SK-N-SH (cell line): ENCODE data around the gene DGKH. TPM values are rescaled to one million over a fixed set of nuclear protein-coding genes. Genes with fewer than 3 reads are reported as not detected.

Experiments
- CTCF ChIA-PET: fragments of 300-600, 350-600 bp; formaldehyde crosslinking; extraction: SDS; loops from one replicate; lab custom pipeline; 2021; lab: Yijun Ruan, JAX
- POLR2A ChIA-PET: fragments of 350-600 bp; sonication (Branson Sonifier 250); formaldehyde crosslinking; extraction: SDS; loops from one replicate; lab custom pipeline; 2020; ENCODE audit warnings: antibody characterized with exemption, inconsistent platforms; lab: Yijun Ruan, JAX
- DNase-seq: peaks from one replicate; pipeline ENCODE4 v3.0.0; 2012
- H2AFZ ChIP-seq: fragments of 200-600 bp; sonication (generic); 2 replicates; pipeline ENCODE4 v1.8.1; 2016; ENCODE audit warnings: antibody characterized with exemption, mild to moderate bottlenecking, low read depth
- H3F3A ChIP-seq: fragments of 200-600 bp; sonication (generic); replicated peaks from 2 replicates; pipeline ENCODE3; 2016; ENCODE audit warnings: antibody characterized with exemption, mild to moderate bottlenecking; ENCODE audit not compliant: insufficient read depth
- H3K27ac ChIP-seq, 2 experiments: fragments of 200-500 bp in 1 of 2; fragments of 200-600 bp in 1 of 2; sonication (Bioruptor generic) in 1 of 2; sonication (generic), shearing (Covaris generic) in 1 of 2; 2 replicates each; pipeline versions ENCODE4 v1.5.1 to v1.6.1; 2014 to 2016; ENCODE audit warnings: low read depth in 2 of 2, inconsistent platforms in 1 of 2, low read length in 1 of 2, mild to moderate bottlenecking in 1 of 2, mixed read lengths in 1 of 2
- H3K27me3 ChIP-seq: fragments of 200-600 bp; sonication (generic), shearing (Covaris generic); 2 replicates; pipeline ENCODE4 v1.6.1; 2016; ENCODE audit warnings: mixed run types; ENCODE audit not compliant: insufficient read depth
- H3K36me3 ChIP-seq, 2 experiments: fragments of 200-500 bp in 1 of 2; fragments of 200-600 bp in 1 of 2; sonication (Bioruptor generic) in 1 of 2; sonication (generic) in 1 of 2; replicated peaks in 1 of 2; 2 replicates each; pipeline versions ENCODE3 to v1.5.1; 2014 to 2016; ENCODE audit warnings: low read length in 1 of 2, mild to moderate bottlenecking in 1 of 2; ENCODE audit not compliant: insufficient read depth in 2 of 2, control insufficient read depth in 1 of 2
- H3K4me1 ChIP-seq, 2 experiments: fragments of 200-500 bp in 1 of 2; fragments of 200-600 bp in 1 of 2; sonication (Bioruptor generic) in 1 of 2; sonication (generic), shearing (Covaris generic) in 1 of 2; 2 replicates each; pipeline versions ENCODE4 v1.5.1 to v1.6.1; 2014 to 2016; ENCODE audit warnings: low read depth in 1 of 2, low read length in 1 of 2, mixed run types in 1 of 2; ENCODE audit not compliant: insufficient read depth in 2 of 2, control insufficient read depth in 1 of 2
- H3K4me2 ChIP-seq: fragments of 200-600 bp; sonication (generic), shearing (Covaris generic); 2 replicates; pipeline ENCODE4 v1.6.1; 2017; ENCODE audit warnings: mixed run types
- H3K4me3 ChIP-seq, 2 experiments: fragments of 200-500 bp in 1 of 2; fragments of 200-600 bp in 1 of 2; sonication (Bioruptor generic) in 1 of 2; sonication (generic), shearing (Covaris generic) in 1 of 2; 2 replicates each; pipeline versions ENCODE4 v1.5.1 to v1.8.1; 2014 to 2016; ENCODE audit warnings: low read depth in 2 of 2, inconsistent platforms in 1 of 2, low read length in 1 of 2, mild to moderate bottlenecking in 1 of 2, mixed read lengths in 1 of 2, moderate library complexity in 1 of 2
- H3K79me2 ChIP-seq: fragments of 200-600 bp; sonication (generic); 2 replicates; pipeline ENCODE4 v1.8.1; 2017; ENCODE audit warnings: mild to moderate bottlenecking; ENCODE audit not compliant: insufficient read depth
- H3K9ac ChIP-seq: fragments of 200-600 bp; sonication (generic); 2 replicates; pipeline ENCODE4 v1.6.1; 2017; ENCODE audit warnings: mixed run types
- H3K9me2 ChIP-seq: fragments of 200-600 bp; sonication (generic); 2 replicates; pipeline ENCODE4 v1.6.1; 2017; ENCODE audit warnings: mixed run types
- H3K9me3 ChIP-seq: fragments of 200-600 bp; sonication (generic); 2 replicates; pipeline ENCODE4 v1.6.1; 2017; ENCODE audit warnings: mixed run types, mild to moderate bottlenecking, moderate library complexity
- H4K20me1 ChIP-seq: fragments of 200-600 bp; sonication (generic); 2 replicates; pipeline ENCODE4 v1.6.1; 2017; ENCODE audit warnings: mild to moderate bottlenecking, mixed run types; ENCODE audit not compliant: insufficient read depth
- ELF1 ChIP-seq: IDR thresholded peaks from 2 replicates; pipeline ENCODE4 v1.4.0; 2012
- EZH2phosphoT487 ChIP-seq: fragments of 200-600 bp; sonication (generic); IDR thresholded peaks from 2 replicates; pipeline ENCODE4 v1.6.1; 2017; ENCODE audit warnings: low read depth, mixed run types, mild to moderate bottlenecking, antibody characterized with exemption, moderate library complexity, borderline replicate concordance
- FOXJ3 ChIP-seq: sonication (generic); formaldehyde crosslinking; IDR thresholded peaks from 2 replicates; pipeline ENCODE4 v1.5.1; 2020; ENCODE audit warnings: mild to moderate bottlenecking, missing genetic modification reagents
- FOXM1 ChIP-seq: IDR thresholded peaks from 2 replicates; pipeline ENCODE4 v1.4.0; 2012; ENCODE audit warnings: low read depth, mild to moderate bottlenecking
- GABPA ChIP-seq: IDR thresholded peaks from 2 replicates; pipeline ENCODE4 v1.4.0; 2012; ENCODE audit warnings: low read depth, mild to moderate bottlenecking
- GATA2 ChIP-seq: sonication (generic); formaldehyde crosslinking; IDR thresholded peaks from 2 replicates; pipeline ENCODE4 v1.5.0; 2020; ENCODE audit warnings: mild to moderate bottlenecking, missing genetic modification reagents
- NFIC ChIP-seq: IDR thresholded peaks from 2 replicates; pipeline ENCODE4 v1.4.0; 2012; ENCODE audit warnings: borderline replicate concordance
- POLR2AphosphoS5 ChIP-seq: IDR thresholded peaks from 2 replicates; pipeline ENCODE4 v1.6.1; 2012; ENCODE audit warnings: low read depth, low read length
- RCOR1 ChIP-seq: fragments of 150-350 bp; IDR thresholded peaks from 2 replicates; pipeline ENCODE4 v1.6.1; 2017; ENCODE audit warnings: antibody characterized with exemption, low read length
- RXRA ChIP-seq: IDR thresholded peaks from 2 replicates; pipeline ENCODE4 v1.4.0; 2012; ENCODE audit warnings: low read depth, mild to moderate bottlenecking, borderline replicate concordance
- SIN3A ChIP-seq: IDR thresholded peaks from 2 replicates; pipeline ENCODE4 v1.6.1; 2012; ENCODE audit warnings: low read depth, mild to moderate bottlenecking, low read length, moderate library complexity, borderline replicate concordance
- SMC3 ChIP-seq: IDR thresholded peaks from 2 replicates; pipeline ENCODE4 v1.6.1; 2012; ENCODE audit warnings: low read depth, low read length, improper control_type of control experiment
- TEAD4 ChIP-seq: IDR thresholded peaks from 2 replicates; pipeline ENCODE4 v1.4.0; 2012; ENCODE audit warnings: mild to moderate bottlenecking, borderline replicate concordance; ENCODE audit not compliant: insufficient read depth
- YY1 ChIP-seq: IDR thresholded peaks from 2 replicates; pipeline ENCODE4 v1.4.0; 2012; ENCODE audit warnings: low read depth, mild to moderate bottlenecking
- WGBS: methylation state at CpG from one replicate; pipeline ENCODE4 v1.1.6; 2017; ENCODE audit warnings: low lambda C conversion rate; 5-methylcytosine and 5-hydroxymethylcytosine counted together
- polyA plus RNA-seq, 3 experiments: library from polyadenylated mRNA; depleted of rRNA; stranded (reverse); fragments of >200 nt; gene quantifications; 2 replicates each; pipeline ENCODE4 v1.2.3, GENCODE V29; 2012
- TF ChIP-seq, protein P1 (sequence below): IDR thresholded peaks from 2 replicates; pipeline ENCODE4 v1.6.1; 2012; ENCODE audit warnings: mild to moderate bottlenecking, low read depth, low read length, moderate library complexity
- TF ChIP-seq, protein P2 (sequence below): IDR thresholded peaks from 2 replicates; pipeline ENCODE4 v1.4.0; 2012; ENCODE audit warnings: low read depth
- TF ChIP-seq, protein P3 (sequence below): IDR thresholded peaks from 2 replicates; pipeline ENCODE4 v1.4.0; 2012; ENCODE audit warnings: low read depth, borderline replicate concordance

Gene DGKH
- polyA plus RNA-seq, 1 of the 3 experiments (the other 2 are of a cell fraction): 2.5 TPM

DNA sequence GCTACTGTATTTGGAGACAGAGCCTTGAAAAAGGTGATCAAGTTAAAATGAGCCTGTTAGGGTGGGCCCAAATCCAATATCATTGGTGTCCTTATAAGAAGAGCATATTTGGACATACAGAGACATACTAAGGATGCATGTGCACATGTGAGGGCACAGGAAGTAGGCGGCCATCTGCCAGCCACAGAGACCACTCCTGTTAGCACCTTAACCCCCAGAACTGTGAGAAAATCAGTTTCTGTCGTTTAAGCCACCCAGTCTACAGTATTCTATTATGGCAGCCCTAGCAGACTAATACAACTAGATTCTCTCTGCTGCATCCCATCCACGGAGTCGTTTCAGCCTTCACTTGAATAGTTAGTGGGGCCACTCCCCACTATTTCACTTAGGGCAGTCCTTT lies 39.4 kb upstream of the DGKH start (continued):
- TF ChIP-seq FOXJ3 (CRISPR knock-in tag): no peak
- no peak for TF ChIP-seq GATA2
- no peak for TF ChIP-seq EZH2phosphoT487

DNA sequence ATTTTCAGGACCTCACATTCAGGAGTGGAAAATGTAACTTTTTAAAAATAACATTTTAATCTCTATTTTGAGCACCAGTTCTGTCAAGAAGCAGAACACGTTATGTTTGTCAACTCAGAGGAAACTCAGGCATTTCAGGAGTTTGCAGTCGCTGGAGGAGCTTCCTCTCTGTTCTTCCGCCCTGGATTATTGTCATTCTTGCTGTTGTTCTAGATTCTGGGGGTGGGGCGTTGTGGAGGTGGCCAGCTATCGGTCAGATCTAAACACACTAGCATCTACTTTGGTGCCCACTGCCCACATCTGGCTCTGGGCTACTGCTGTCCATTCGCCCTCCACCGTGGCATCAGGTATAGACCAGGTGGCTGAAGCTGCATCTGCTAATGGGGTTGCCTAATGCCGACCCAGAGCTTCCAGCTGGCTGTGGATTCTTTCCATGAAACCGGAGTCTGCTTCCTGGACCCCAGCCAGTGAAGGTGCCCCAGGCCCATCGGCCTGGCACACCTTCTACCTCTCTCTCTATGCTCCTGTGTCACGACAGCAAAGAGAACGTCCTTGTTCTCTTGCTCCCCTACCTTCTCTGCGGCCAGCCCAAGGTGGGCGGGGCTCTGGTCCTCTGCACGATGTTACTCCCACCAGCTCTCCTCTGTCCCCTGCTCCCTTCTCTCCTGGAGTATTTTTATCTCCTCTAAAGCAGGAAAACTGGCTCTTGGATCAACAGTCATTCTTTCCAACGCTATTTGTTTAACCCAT lies 36.7 kb upstream of the DGKH start:
- Histone ChIP-seq H2AFZ (no peak overlapping the region), H3K36me3 (no peaks in the 10 kb centered on the region), H3F3A (peaks cover 14% of the 10 kb centered on the region), H3K4me1 (peaks cover 0 to 4% of the 10 kb centered on the region in 2 experiments; a peak in 3 of 4 replicates), H3K79me2 (no peaks in the 10 kb centered on the region), H3K4me2 (no peak overlapping the region), H3K9me3 (no peaks in the 10 kb centered on the region), H3K27me3 (no peaks in the 10 kb centered on the region), H3K4me3 (no peak overlapping the region), H3K9ac (no peak overlapping the region), H3K27ac (no peak overlapping the region), H3K9me2 (no peaks in the 10 kb centered on the region), H4K20me1 (no peaks in the 10 kb centered on the region)
- CTCF ChIA-PET: no interaction called here
- TF ChIP-seq, protein P1, sequence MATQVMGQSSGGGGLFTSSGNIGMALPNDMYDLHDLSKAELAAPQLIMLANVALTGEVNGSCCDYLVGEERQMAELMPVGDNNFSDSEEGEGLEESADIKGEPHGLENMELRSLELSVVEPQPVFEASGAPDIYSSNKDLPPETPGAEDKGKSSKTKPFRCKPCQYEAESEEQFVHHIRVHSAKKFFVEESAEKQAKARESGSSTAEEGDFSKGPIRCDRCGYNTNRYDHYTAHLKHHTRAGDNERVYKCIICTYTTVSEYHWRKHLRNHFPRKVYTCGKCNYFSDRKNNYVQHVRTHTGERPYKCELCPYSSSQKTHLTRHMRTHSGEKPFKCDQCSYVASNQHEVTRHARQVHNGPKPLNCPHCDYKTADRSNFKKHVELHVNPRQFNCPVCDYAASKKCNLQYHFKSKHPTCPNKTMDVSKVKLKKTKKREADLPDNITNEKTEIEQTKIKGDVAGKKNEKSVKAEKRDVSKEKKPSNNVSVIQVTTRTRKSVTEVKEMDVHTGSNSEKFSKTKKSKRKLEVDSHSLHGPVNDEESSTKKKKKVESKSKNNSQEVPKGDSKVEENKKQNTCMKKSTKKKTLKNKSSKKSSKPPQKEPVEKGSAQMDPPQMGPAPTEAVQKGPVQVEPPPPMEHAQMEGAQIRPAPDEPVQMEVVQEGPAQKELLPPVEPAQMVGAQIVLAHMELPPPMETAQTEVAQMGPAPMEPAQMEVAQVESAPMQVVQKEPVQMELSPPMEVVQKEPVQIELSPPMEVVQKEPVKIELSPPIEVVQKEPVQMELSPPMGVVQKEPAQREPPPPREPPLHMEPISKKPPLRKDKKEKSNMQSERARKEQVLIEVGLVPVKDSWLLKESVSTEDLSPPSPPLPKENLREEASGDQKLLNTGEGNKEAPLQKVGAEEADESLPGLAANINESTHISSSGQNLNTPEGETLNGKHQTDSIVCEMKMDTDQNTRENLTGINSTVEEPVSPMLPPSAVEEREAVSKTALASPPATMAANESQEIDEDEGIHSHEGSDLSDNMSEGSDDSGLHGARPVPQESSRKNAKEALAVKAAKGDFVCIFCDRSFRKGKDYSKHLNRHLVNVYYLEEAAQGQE: no peak
- TF ChIP-seq ELF1 (no peak), RCOR1 (no peak), RXRA (no peak), GABPA (no peak), POLR2AphosphoS5 (no peak), SMC3 (no peak)
- TF ChIP-seq, protein P2, sequence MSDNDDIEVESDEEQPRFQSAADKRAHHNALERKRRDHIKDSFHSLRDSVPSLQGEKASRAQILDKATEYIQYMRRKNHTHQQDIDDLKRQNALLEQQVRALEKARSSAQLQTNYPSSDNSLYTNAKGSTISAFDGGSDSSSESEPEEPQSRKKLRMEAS: no peak
- WGBS: 86% methylated on average over 16 of the region's 16 CpGs
- DNase-seq: no peak
- POLR2A ChIA-PET: no interaction called here

DNA sequence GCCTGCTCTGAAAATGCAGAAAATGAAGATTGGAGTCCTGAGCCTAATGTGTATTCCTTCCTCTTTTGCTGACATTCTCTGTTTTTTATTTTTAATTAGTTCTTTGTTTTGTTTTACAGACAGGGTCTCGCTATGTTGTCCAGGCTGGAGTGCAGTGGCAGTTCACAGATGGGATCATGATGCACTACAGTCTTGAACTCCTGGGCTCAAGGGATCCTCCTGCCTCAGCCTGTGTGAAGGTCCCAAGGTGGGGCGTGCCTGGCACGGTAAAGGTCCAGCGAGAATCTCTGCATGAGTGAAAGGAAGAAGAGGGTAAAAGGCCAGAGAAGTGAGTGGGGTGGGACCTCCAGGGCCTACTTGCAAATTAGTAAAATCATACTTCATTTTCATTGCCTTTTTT lies 34.3 kb upstream of the DGKH start:
- H3K9me3 ChIP-seq: no peaks in the 10 kb centered on the region
- H3K9ac ChIP-seq: no peak overlapping the region
- no peaks in the 10 kb centered on the region for H3K79me2 ChIP-seq
- H3K4me3 ChIP-seq: no peak overlapping the region
- ChIA-PET CTCF (no interaction called here), POLR2A (no interaction called here)
- H3F3A ChIP-seq: no peaks in the 10 kb centered on the region
- 90% methylated on average over 4 of the region's 4 CpGs for WGBS
- no peaks in the 10 kb centered on the region for H4K20me1 ChIP-seq
- H3K27me3 ChIP-seq: no peaks in the 10 kb centered on the region
- H3K4me1 ChIP-seq: no peaks in the 10 kb centered on the region; a peak in 1 of 4 replicates
- no peaks in the 10 kb centered on the region; the same call in 1 of the 2 replicates for H3K9me2 ChIP-seq
- H3K36me3 ChIP-seq: no peaks in the 10 kb centered on the region
- no peak for DNase-seq
- no peak overlapping the region for H2AFZ ChIP-seq
- TF ChIP-seq SMC3 (no peak), SIN3A (no peak), YY1 (no peak), NFIC (no peak), EZH2phosphoT487 (no peak), TEAD4 (no peak), RCOR1 (no peak), FOXM1 (no peak), ELF1 (no peak)
- TF ChIP-seq, protein P3, sequence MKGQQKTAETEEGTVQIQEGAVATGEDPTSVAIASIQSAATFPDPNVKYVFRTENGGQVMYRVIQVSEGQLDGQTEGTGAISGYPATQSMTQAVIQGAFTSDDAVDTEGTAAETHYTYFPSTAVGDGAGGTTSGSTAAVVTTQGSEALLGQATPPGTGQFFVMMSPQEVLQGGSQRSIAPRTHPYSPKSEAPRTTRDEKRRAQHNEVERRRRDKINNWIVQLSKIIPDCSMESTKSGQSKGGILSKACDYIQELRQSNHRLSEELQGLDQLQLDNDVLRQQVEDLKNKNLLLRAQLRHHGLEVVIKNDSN: no peak
- TF ChIP-seq, protein P2: no peak
- no peak overlapping the region for H3K4me2 ChIP-seq
- H3K27ac ChIP-seq: no peak overlapping the region
